ENCODE measurements around the gene MGLL.

- no peak for TF ChIP-seq CTCF (conservative IDR thresholded peaks at IDR 0.05 in 1 of 2, IDR thresholded peaks at IDR 0.05 in 1 of 2; ENCODE audit: extremely low read depth in 1 of 2, insufficient read depth in 1 of 2, low read depth in 1 of 2, low read length in 2 of 2)
- no peak for TF ChIP-seq EZH2 (IDR thresholded peaks at IDR 0.05; ENCODE audit: borderline replicate concordance, low read length)
These were observed 37.4 kb upstream of the MGLL start for GRCh38 chr3:127859730-127860129.
